Fibroblast of lung (primary cell): Measurements from ENCODE around the gene ATP6V0E2. TPM values are rescaled to one million over a fixed set of nuclear protein-coding genes. Genes with fewer than 3 reads are reported as not detected.
A peak's percentile ranks its signal among the peaks of the same experiment; 100 is the strongest.

ENCODE experiments used
- DNase-seq, 2 donors: peaks; one replicate each; pipeline versions ENCODE4 v3.0.0 to v3.0.0-alpha.2; 2010; ENCODE audit warnings: low read depth in 2 of 2
- H2AFZ ChIP-seq: 2 replicates; pipeline ENCODE4 v1.5.1; 2012; ENCODE audit warnings: low read length, control low read depth, inconsistent platforms
- H3K27ac ChIP-seq: 2 replicates; pipeline ENCODE4 v1.5.1; 2011; ENCODE audit warnings: low read length, control low read depth; ENCODE audit not compliant: insufficient read depth
- H3K27me3 ChIP-seq: 2 replicates; pipeline ENCODE4 v1.5.1; 2011; ENCODE audit warnings: mild to moderate bottlenecking, low read length; ENCODE audit not compliant: control insufficient read depth, insufficient read depth
- H3K36me3 ChIP-seq: 2 replicates; pipeline ENCODE4 v1.5.1; 2011; ENCODE audit warnings: low read length; ENCODE audit not compliant: control insufficient read depth, insufficient read depth
- H3K4me1 ChIP-seq: 2 replicates; pipeline ENCODE4 v1.5.1; 2011; ENCODE audit warnings: low read length; ENCODE audit not compliant: control insufficient read depth, insufficient read depth; ENCODE audit errors: extremely low read depth
- H3K4me2 ChIP-seq: 2 replicates; pipeline ENCODE4 v1.5.1; 2011; ENCODE audit warnings: low read length, control low read depth; ENCODE audit not compliant: insufficient read depth; ENCODE audit errors: extremely low read depth
- H3K4me3 ChIP-seq, 4 experiments: fragments of 200-600 bp in 1 of 4; sonication (generic) in 1 of 4; replicated peaks in 1 of 4; 2 replicates each; pipeline ENCODE4 v1.5.1; 2011 to 2016; ENCODE audit warnings: low read length in 4 of 4, low read depth in 3 of 4, mild to moderate bottlenecking in 3 of 4, control low read depth in 2 of 4, inconsistent platforms in 1 of 4, mixed read lengths in 1 of 4; ENCODE audit not compliant: insufficient read depth in 1 of 4; ENCODE audit errors: control extremely low read depth in 1 of 4
- H3K79me2 ChIP-seq: 2 replicates; pipeline ENCODE4 v1.5.1; 2012; ENCODE audit warnings: mild to moderate bottlenecking, low read length, inconsistent platforms; ENCODE audit not compliant: control insufficient read depth, insufficient read depth
- H3K9ac ChIP-seq: 2 replicates; pipeline ENCODE4 v1.5.1; 2011; ENCODE audit warnings: mild to moderate bottlenecking, low read length, control low read depth; ENCODE audit not compliant: insufficient read depth
- H3K9me3 ChIP-seq: 2 replicates; pipeline ENCODE4 v1.5.1; 2012; ENCODE audit warnings: low read depth, low read length; ENCODE audit not compliant: control insufficient read depth, insufficient read depth
- H4K20me1 ChIP-seq: 2 replicates; pipeline ENCODE4 v1.5.1; 2011; ENCODE audit warnings: low read length; ENCODE audit not compliant: control insufficient read depth, insufficient read depth; ENCODE audit errors: extremely low read depth
- EZH2 ChIP-seq: IDR thresholded peaks from 2 replicates; pipeline ENCODE4 v1.5.1; 2012; ENCODE audit warnings: low read length, control low read depth, mild to moderate bottlenecking; ENCODE audit errors: missing control alignments
- polyA plus RNA-seq, 2 donors: library from polyadenylated mRNA; depleted of rRNA in 1 of 2; stranded (reverse) in 1 of 2; unstranded in 1 of 2; fragments of >200 nt; gene quantifications; 2 replicates each; pipeline ENCODE4 v1.2.1, GENCODE V29; 2011 to 2012; ENCODE audit warnings: missing spikeins in 1 of 2
- total RNA-seq: library from RNA; depleted of rRNA; stranded (reverse); fragments of >200 nt; gene quantifications from 2 replicates; pipeline ENCODE4 v1.2.1, GENCODE V29; 2014
- TF ChIP-seq, protein P1 (sequence below), 2 donors: IDR thresholded peaks in 1 of 2; conservative IDR thresholded peaks in 1 of 2; 1 replicate in 1 of 2; 2 replicates in 1 of 2; pipeline ENCODE4 v1.5.1; 2011 to 2012; ENCODE audit warnings: low read length in 2 of 2, control low read depth in 1 of 2, inconsistent platforms in 1 of 2, low read depth in 1 of 2, mild to moderate bottlenecking in 1 of 2

ATP6V0E2 gene
- total and polyA plus RNA-seq, 2 donors (not counting 1 experiment from before 2014, with no cell fraction given): 14.3 to 22.6 TPM

DNA sequence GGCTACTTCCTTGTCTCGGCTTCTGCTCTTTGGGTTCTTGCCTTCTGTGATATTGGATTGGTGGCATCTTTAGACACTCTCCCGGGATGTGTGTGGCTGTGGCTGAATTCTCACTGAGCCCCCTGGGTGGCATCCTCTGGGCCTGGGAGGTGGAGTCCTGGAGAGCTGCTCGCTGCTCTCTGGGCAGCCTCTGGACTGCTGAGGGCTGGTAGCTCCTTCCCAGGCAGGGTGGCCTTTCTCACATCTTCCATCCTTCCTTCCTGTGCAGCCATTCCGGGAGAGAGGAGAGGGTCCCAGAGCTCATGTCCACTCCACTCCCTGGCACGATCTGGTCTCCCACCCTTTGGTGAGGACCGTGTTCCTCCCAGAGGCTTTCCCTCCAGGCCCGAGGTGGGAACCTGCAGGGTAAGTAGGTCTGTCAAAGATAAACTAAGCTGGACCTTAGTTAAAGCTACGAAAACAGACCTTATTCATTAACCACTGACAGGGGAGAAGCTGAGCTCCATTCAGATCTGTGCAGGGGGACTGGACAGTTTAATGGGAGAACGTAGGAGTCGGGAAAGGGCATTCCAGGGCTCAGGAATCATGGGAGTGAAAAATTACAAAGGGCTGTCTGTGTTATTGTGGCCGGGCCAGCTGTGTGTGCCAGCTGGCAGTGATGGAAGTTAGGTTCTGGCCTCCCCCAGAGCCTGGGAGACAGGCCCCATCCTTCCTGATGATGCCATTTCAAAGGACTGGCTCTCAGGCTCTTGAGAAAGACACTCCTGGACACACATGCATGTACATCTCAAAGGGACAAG is 8.7 kb downstream of the ATP6V0E2 start:
- Histone ChIP-seq H3K79me2 (no peaks in the 10 kb centered on the region), H3K27ac (no peak overlapping the region), H3K4me3 (no peak overlapping the region), H3K9ac (no peak overlapping the region), H3K4me1 (no peaks in the 10 kb centered on the region), H3K36me3 (no peaks in the 10 kb centered on the region), H2AFZ (no peak overlapping the region), H3K27me3 (no peaks in the 10 kb centered on the region), H3K4me2 (no peak overlapping the region), H4K20me1 (no peaks in the 10 kb centered on the region), H3K9me3 (no peaks in the 10 kb centered on the region)
- peak in 1 of 2 donors; percentile 47 for DNase-seq
- TF ChIP-seq EZH2: no peak
- TF ChIP-seq, protein P1, sequence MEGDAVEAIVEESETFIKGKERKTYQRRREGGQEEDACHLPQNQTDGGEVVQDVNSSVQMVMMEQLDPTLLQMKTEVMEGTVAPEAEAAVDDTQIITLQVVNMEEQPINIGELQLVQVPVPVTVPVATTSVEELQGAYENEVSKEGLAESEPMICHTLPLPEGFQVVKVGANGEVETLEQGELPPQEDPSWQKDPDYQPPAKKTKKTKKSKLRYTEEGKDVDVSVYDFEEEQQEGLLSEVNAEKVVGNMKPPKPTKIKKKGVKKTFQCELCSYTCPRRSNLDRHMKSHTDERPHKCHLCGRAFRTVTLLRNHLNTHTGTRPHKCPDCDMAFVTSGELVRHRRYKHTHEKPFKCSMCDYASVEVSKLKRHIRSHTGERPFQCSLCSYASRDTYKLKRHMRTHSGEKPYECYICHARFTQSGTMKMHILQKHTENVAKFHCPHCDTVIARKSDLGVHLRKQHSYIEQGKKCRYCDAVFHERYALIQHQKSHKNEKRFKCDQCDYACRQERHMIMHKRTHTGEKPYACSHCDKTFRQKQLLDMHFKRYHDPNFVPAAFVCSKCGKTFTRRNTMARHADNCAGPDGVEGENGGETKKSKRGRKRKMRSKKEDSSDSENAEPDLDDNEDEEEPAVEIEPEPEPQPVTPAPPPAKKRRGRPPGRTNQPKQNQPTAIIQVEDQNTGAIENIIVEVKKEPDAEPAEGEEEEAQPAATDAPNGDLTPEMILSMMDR (conservative IDR thresholded peaks at IDR 0.05 in 1 of 2, IDR thresholded peaks at IDR 0.05 in 1 of 2; ENCODE audit: low read depth in 1 of 2, low read length in 2 of 2): no peak

DNA sequence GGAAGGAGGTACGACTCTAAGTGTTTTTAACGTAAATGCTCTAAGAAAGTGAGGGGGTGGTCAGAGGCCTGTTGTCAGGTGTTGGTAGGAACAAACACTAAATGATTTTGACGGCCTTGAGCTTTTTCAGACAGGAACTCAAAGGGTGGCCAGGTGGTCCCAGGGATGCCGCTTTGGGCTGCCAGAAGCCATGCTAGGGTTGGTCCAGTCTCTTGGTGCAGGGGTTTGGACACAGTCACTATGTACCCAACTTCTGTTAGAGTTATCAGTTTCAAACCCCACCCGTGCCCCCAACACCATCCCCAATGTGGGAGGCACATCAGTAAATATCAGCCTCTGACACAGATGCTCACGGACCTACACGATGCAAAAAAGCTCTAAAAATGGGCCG is 9.3 kb downstream of the ATP6V0E2 start:
- no peak for DNase-seq
- H3K4me1 ChIP-seq: no peaks in the 10 kb centered on the region
- no peaks in the 10 kb centered on the region for H3K27me3 ChIP-seq
- H3K9ac ChIP-seq: no peak overlapping the region
- H4K20me1 ChIP-seq: no peaks in the 10 kb centered on the region
- H3K79me2 ChIP-seq: no peaks in the 10 kb centered on the region
- H3K4me3 ChIP-seq: no peak overlapping the region
- no peak overlapping the region for H2AFZ ChIP-seq
- H3K4me2 ChIP-seq: no peak overlapping the region
- H3K27ac ChIP-seq: no peak overlapping the region
- H3K36me3 ChIP-seq: no peaks in the 10 kb centered on the region
- H3K9me3 ChIP-seq: no peaks in the 10 kb centered on the region
- TF ChIP-seq, protein P1 (conservative IDR thresholded peaks at IDR 0.05 in 1 of 2, IDR thresholded peaks at IDR 0.05 in 1 of 2; ENCODE audit: low read depth in 1 of 2, low read length in 2 of 2): no peak
- no peak for TF ChIP-seq EZH2

DNA sequence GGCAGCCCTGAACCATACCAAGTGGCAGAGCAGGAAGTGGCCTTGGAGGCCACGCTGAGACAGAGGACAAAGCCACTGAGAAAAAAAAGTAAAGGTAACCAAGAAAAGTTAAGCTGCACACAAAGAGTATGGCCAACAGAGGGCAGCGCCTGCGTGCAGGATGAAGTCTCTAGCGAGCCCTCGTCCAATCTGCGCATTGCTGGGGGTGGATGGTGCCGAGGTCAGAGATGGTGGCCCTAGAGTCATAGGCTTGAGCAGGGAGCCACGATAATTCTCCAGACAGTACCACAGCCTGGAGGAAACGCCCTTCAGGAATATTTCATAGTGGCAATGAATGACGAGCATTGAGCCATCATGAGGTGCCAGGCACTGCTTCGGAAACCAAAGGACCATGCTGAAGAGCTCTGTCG is 9.7 kb downstream of the ATP6V0E2 start:
- no peak overlapping the region for H3K4me3 ChIP-seq
- TF ChIP-seq, protein P1 (conservative IDR thresholded peaks at IDR 0.05 in 1 of 2, IDR thresholded peaks at IDR 0.05 in 1 of 2; ENCODE audit: low read depth in 1 of 2, low read length in 2 of 2): peak; percentile 68 to 76
- TF ChIP-seq EZH2: no peak
- no peaks in the 10 kb centered on the region for H3K4me1 ChIP-seq
- H3K27ac ChIP-seq: no peak overlapping the region
- H3K4me2 ChIP-seq: no peak overlapping the region
- no peaks in the 10 kb centered on the region for H3K27me3 ChIP-seq
- peak in 1 of 2 donors; percentile 45 for DNase-seq
- no peaks in the 10 kb centered on the region for H3K79me2 ChIP-seq
- no peaks in the 10 kb centered on the region for H4K20me1 ChIP-seq
- H3K36me3 ChIP-seq: no peaks in the 10 kb centered on the region
- no peak overlapping the region for H2AFZ ChIP-seq
- no peaks in the 10 kb centered on the region for H3K9me3 ChIP-seq
- no peak overlapping the region for H3K9ac ChIP-seq
